GM18508 (cell line): Measurements from ENCODE around the gene NCCRP1.
"Not testable (repeated sequence)": the region's sequence is repeated elsewhere in the genome, so short reads cannot be mapped to it uniquely, and the experiment has no call there.

Source experiments
- ATAC-seq: cut with Tn5 transposase; IDR thresholded peaks from one replicate; pipeline ENCODE4 v1.9.1; 2021; ENCODE audit warnings: moderate number of reproducible peaks; ENCODE audit not compliant: insufficient read depth, unreplicated experiment

NCCRP1 gene

GRCh38 chr19:39238209-39238608 lies 41.4 kb downstream of the NCCRP1 start:
- no peak for ATAC-seq

- ATAC-seq = no peak
Measured at GRCh38 chr19:39238944-39239343, 42.2 kb downstream of the NCCRP1 start.

DNA sequence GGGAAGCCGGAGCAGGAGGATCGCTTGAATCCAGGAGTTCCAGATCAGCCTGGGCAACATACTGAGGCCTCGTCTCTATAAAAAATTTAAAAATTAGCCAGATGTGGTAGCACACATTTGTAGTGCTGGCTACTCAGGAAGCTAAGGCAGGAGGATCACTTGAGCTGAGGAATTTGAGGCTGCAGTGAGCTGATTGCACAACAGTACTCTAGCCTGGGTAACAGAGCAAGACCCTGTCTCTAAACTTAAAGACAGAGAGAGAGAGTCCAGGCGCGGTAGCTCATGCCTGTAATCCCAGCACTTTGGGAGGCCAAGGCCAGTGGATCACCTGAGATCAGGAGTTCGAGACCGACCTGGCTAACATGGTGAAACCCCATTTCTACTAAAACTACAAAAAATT lies 43.7 kb downstream of the NCCRP1 start:
- no peak for ATAC-seq

- ATAC-seq = not testable (repeated sequence)
Measured at GRCh38 chr19:39243741-39244140, 47.0 kb downstream of the NCCRP1 start.

DNA sequence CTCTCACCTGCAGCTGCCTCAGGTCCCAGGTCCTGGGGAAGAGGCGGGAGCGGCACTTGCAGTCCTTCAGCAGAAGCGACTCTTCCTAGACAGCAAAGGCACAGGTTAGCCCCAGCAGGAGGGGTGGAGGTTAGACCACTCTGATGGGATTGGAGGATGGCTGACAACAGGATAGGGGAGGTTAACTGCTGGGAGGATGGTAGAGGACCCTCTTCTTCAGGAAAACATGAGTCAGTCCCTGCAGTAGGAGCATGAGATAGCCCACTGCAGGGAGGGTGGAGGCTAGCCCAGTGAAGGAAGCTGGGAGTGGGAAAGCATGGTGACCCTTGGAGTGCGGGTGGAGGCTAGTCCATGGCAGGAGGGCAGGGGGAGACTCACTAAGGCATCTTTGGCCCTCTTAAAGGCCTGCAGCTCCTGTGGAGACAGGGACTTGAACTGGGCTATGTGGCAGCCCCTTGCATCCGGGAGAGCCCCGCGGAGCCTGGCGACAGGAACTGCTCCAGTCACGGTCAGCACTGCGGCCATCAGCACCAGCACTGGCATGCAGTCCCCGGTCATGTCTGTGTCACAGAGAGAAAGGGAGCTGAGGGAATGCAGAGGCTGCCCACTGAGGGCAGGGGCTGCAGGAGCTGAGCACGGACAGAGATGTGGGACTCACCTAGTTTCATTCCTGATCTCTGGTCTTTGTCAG lies 47.8 kb downstream of the NCCRP1 start, which contains the start of gene IFNL3:
Gene IFNL3 (minus strand): TSS at position 597 of the 691 bp plus-strand sequence. CDS start 39 bp downstream, at position 558.
- ATAC-seq = not testable (repeated sequence)

- ATAC-seq = not testable (repeated sequence)
Measured at GRCh38 chr19:39245166-39245565, 48.4 kb downstream of the NCCRP1 start.

GRCh38 chr19:39246951-39247669 lies 50.3 kb downstream of the NCCRP1 start:
- no peak for ATAC-seq

GRCh38 chr19:39247701-39248664 lies 51.2 kb downstream of the NCCRP1 start:
- no peak for ATAC-seq

DNA sequence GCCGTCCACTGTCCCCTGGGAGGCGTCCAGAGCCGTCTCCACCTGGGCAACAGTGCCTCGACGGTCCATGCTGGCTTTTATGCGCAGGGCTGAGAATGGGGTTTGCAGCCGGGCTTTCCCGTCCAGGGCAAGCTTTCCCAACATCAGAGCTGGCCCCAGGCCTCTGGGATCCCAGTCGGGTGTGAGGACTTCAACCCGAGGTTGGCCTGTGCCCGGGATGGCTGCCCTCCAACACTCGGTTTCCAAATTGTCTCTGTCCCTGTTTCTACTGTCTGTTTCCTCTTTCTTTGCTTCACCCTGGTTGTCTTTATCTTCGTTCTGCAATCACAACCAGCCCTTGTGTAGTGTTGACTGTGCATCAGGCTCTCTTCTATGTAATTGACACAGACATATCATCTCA lies 52.0 kb downstream of the NCCRP1 start, which contains the start of gene IFNL4:
Gene IFNL4 (minus strand): TSS at position 51 of the 400 bp plus-strand sequence.
- no peak for ATAC-seq

DNA sequence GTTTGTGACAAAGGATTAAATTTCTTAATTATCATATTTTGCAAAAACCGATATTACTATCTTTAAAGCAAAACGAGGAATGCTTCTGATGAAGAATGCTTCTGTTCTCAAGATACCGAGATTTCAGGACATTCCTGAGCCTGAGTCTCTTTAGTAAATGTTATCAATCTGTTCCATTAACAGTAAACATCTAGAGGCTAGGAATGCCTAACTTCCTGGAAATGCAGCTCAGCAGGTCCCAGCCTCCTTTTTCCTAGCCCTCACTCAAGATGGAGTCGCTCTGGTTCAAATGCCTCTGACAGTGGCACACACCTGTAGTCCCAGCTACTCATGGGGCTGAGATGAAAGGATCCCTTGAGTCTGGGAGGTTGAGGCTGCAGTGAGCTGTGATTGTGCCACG lies 54.3 kb downstream of the NCCRP1 start:
- no peak for ATAC-seq
